Activated naive CD4-positive, alpha-beta T cell treated with anti-CD3 and anti-CD28 coated beads, Interleukin-2, amount 50 U/mL, for 24 hours (primary cell): ENCODE measurements around the gene PCSK4.

Experiments used
- H3K27ac Mint-ChIP-seq: one replicate; pipeline ENCODE4 v1.8.0; 2021; ENCODE audit warnings: mild to moderate bottlenecking, mixed read lengths
- H3K27me3 Mint-ChIP-seq: one replicate; pipeline ENCODE4 v1.8.0; 2021; ENCODE audit warnings: mixed read lengths
- H3K36me3 Mint-ChIP-seq: one replicate; pipeline ENCODE4 v1.8.0; 2021; ENCODE audit warnings: mixed read lengths
- H3K4me1 Mint-ChIP-seq: one replicate; pipeline ENCODE4 v1.8.0; 2021; ENCODE audit warnings: mixed read lengths
- H3K4me3 Mint-ChIP-seq: one replicate; pipeline ENCODE4 v1.8.0; 2021; ENCODE audit warnings: mild to moderate bottlenecking, mixed read lengths
- H3K9me3 Mint-ChIP-seq: one replicate; pipeline ENCODE4 v1.8.0; 2021; ENCODE audit warnings: mixed read lengths

PCSK4 gene

DNA sequence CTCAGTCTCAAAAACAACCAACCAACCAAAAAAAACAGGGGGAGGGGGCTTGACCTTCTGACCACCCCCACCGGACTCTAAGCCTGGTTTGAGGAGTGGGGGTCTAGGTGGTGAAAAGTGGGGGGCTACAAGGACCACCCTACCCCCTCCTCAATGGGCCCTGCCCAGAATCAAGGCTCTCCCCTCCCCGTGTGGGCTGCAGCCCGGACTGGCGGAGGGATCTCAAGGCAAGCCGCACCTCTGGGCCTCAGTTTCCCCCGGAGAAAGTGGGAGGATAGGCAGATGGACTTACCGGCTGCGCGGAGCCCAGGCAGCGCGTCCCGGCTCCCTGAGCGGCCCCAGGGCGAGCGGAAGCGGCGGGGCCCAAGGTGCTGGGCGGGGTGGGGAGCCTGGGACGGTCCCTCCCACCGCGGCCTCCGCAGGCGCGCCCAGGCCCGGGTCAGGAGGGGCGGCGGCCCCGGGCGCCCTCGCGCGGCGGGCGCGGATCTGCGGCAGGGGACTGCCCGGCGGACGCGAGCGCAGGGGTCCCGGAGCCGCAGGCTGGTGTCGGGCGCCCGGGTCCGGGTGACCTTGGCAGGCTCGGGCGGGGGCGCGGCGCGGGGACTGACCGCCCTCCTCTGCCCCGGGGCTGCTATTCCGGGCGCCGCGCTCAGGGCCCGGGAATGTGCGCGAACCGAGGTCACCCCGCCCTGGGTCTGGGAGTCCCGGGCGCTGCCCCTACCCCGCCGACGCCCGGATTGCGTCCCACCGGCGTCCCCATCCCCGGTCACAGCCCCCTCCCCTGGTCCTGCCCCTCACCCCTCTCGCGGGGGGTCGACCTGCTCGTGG, 22.7 kb upstream of the PCSK4 start, which contains the start of gene ADAMTSL5:
ADAMTSL5 (minus strand) TSS at position 349 of the 828 bp plus-strand sequence. CDS start 2,076 bp downstream, outside the sequence.
- Mint-ChIP-seq H3K4me3 (peak within 1 kb of the TSS; percentile 76), H3K27ac (peak within 1 kb of the TSS; percentile 55), H3K36me3 (no peaks in the 10 kb centered on the region), H3K9me3 (no peaks in the 10 kb centered on the region), H3K27me3 (no peaks in the 10 kb centered on the region), H3K4me1 (peaks cover 11% of the 10 kb centered on the region)

DNA sequence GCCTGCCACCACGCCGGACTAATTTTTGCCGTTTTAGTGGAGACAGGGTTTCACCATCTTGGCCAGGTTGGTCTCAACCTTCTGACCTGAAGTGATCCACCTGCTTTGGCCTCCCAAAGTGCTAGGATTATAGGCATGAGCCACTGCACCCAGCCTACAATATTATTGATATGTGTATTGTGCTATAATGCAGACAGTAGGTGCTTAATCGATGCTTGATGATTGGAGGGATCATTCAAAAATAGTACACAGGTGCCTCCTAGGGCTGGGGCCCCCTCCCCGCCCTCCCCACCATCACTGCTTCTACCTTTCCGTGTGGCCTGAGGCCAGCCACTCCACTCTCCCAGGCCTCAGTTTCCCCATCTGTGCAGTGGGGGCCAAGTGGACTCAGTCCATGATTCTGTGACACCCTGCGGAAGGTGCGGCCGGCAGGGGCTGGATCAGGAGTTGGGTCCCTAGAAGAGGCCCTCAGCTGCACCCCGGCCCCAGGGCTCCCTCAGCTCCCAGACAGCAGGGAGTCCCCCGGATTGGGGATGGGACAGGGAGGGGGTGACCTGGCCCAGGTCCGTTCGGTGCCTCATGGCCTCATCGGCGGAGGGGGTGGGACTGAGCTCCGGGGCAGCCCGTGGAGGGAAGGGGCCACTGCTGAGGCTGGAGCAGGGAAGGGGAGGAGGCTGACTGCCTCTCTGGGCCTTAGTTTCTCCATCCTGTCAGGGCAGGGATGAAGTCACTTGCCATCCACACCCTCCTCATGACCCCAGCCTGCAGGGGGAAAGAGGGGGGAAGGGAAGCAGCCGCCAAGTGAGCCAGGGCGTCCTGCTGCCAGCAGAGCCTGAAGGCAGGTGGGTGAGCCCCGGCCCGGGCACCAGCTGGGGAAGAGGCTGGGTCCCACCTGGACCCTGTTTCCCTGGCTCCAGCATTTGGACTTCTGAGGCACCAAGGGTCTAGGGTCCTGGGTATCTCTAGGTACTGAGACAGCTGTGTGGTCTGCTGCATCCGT, 21.5 kb upstream of the PCSK4 start:
- Mint-ChIP-seq H3K4me1 (peaks cover 16% of the 10 kb centered on the region), H3K27me3 (no peaks in the 10 kb centered on the region), H3K4me3 (peak overlapping the region; percentile 76), H3K36me3 (no peaks in the 10 kb centered on the region), H3K9me3 (no peaks in the 10 kb centered on the region), H3K27ac (no peak overlapping the region)

DNA sequence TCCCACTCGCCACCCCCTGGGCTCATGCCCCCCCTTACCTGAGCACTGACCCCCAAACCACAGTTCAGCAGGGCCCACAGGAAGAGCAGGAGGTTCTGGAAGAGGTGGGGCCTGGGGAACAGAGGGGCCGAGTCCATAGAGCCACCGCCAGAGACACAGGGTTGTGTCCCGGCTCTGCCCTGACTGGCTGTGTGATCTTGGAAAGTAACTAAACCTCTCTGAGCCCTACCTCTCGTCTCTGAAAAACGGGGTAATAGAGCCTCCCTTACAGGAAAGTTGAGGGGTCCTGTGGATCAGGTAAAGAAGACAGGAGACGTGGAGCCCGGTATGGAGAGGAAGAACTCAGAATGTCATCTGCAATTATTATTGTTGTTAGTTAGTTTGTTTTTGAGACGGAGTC, 20.7 kb upstream of the PCSK4 start:
- Mint-ChIP-seq H3K27ac (no peak overlapping the region), H3K4me3 (peak overlapping the region; percentile 1), H3K4me1 (peaks cover 16% of the 10 kb centered on the region), H3K36me3 (no peaks in the 10 kb centered on the region), H3K9me3 (no peaks in the 10 kb centered on the region), H3K27me3 (no peaks in the 10 kb centered on the region)

DNA sequence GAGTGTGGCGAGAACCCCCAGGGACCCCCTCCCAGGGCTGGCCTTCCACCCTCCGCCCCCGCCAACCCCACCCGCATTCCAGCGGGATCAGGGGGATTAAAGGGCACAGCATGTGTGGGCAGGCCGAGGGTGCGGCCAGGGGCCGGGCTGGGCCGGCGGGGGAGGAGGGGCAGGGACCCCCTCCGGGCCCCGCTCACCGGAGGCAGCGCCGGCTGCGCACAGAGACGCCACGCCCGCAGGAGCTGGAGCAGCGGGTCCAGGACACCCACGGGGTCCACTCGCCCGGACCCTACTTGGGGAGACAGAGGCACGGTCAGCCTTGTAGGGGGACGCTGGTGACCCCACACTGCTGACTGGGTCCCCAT, 20.3 kb upstream of the PCSK4 start:
- Mint-ChIP-seq H3K9me3 (no peaks in the 10 kb centered on the region), H3K4me3 (peak overlapping the region; percentile 1), H3K4me1 (peaks cover 16% of the 10 kb centered on the region), H3K27ac (no peak overlapping the region), H3K27me3 (no peaks in the 10 kb centered on the region), H3K36me3 (no peaks in the 10 kb centered on the region)

DNA sequence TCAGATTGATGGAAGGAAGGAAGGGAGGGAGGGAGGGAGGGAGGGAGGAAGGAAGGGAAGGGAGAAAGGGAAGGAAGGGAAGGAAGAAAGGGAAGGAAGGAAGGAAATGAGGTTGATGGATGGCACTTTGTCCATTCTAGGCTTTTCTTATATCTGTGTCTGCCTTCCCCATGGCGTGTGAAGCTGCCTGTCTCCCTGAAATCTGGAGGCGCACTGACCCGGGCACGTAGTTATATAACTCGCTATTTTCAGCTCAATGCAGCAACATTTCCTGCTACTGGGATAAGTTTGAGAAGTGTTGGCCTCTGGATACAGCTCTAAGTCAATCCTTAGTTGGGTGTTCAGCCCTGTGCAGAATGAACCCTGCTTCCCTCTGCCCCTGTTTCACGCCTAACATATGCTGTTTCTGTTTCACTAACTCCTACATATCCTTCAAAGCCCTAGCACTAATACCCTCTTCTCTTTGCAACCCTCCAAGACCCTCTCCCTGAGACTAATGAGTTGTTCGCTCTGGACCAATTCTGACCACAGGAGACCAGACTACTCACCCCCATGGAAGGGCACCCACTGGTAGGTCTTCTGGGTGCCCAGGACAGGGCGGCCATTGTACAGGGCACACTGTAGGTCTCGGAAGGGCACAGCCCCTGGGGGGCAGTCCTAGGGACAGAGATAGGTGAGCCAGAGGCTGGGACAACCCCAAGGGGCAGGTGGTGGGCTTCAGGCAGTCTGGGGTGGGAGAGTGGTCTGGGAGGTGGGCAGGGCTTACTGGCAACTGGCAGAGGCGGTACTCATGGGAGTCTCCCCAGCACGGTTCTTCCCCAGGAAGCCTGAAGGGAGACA, 19.7 kb upstream of the PCSK4 start:
- no peaks in the 10 kb centered on the region for H3K27me3 Mint-ChIP-seq
- no peaks in the 10 kb centered on the region for H3K9me3 Mint-ChIP-seq
- H3K36me3 Mint-ChIP-seq, result no peaks in the 10 kb centered on the region
- no peak overlapping the region for H3K4me3 Mint-ChIP-seq
- peaks cover 16% of the 10 kb centered on the region for H3K4me1 Mint-ChIP-seq
- no peak overlapping the region for H3K27ac Mint-ChIP-seq

DNA sequence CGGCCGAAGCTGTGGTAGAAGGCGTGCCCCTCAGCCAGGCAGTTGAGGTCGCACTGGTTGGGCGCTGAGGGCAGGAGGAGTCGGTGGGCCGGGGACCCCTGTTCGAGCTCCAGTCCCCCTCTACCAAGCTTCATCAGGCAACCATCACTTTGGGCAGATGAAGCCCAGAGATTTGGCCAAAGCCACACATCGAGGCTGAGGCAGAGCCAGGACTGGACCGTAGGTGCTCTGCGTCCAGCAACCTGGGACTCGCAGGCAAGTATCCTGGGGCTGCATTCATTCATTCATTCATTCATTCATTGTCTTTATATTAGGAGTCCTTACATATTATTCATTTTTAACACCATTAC, 18.3 kb upstream of the PCSK4 start:
- Mint-ChIP-seq H3K27ac (no peak overlapping the region), H3K9me3 (no peaks in the 10 kb centered on the region), H3K36me3 (no peaks in the 10 kb centered on the region), H3K4me1 (peaks cover 19% of the 10 kb centered on the region), H3K27me3 (no peaks in the 10 kb centered on the region), H3K4me3 (peak overlapping the region; percentile 5)

DNA sequence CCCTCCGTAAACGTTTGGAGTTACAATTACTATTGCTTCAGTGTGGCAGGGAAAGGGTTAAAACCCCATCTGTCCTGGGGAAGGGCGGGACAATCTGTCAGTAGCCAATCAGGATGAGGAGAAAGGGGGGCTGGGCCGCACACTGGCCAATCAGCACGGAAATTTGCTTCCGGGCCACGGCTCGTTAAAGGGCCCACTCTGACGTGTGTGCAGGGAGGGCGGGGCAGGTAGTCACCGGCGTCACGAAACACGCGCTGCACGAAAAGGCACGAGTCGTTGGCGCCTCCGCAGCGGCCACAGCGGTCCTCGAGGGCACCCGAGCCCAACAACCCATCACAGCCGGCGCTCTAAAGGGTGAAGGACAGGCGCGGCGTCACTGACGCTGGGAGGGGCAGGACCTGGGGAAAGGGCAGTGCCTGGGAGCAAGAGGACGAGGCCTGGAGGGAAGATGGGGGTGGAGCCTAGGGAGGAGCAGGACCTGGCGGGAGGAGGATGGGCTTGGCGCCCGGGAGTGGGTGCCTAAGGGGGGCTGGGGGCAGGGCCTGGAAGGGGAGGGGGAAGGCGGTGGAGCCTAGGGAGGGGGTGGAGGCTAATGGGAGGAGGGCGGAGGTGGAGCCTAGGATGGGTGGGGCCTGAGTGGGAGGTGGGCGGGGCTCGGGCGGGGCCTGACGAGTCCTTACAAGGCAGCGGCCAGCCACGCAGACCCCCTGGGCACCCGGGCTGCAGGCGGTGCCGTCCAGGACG, 17.8 kb upstream of the PCSK4 start:
- Mint-ChIP-seq H3K36me3 (no peaks in the 10 kb centered on the region), H3K4me3 (peak overlapping the region; percentile 91), H3K27me3 (no peaks in the 10 kb centered on the region), H3K9me3 (no peaks in the 10 kb centered on the region), H3K27ac (peak overlapping the region; percentile 60), H3K4me1 (peaks cover 22% of the 10 kb centered on the region)

DNA sequence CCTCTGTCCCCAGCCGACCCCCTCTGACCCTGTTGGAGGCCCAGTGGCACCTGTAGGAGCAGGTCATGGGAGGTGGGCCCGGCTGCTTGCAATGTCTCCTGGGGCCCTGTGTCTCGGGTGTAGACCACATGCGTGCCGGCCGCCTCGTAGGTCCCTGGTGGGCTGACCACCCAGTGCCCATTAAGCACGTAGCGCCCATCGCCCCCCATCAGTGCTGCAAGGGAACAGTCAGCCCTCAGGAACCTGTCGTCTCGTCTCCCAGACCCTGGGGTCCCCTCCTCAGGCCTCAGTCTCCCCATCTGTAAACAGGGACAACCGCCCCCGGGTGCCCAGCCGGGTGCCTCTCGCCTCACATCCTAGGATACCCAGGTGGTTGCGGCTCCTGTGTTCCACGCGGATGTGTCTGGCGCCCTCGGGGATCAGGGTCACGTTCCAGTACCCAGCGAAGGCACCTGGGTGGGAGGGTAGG, 17.1 kb upstream of the PCSK4 start:
- H3K27ac Mint-ChIP-seq, result no peak overlapping the region
- peaks cover 23% of the 10 kb centered on the region for H3K4me1 Mint-ChIP-seq
- no peaks in the 10 kb centered on the region for H3K36me3 Mint-ChIP-seq

DNA sequence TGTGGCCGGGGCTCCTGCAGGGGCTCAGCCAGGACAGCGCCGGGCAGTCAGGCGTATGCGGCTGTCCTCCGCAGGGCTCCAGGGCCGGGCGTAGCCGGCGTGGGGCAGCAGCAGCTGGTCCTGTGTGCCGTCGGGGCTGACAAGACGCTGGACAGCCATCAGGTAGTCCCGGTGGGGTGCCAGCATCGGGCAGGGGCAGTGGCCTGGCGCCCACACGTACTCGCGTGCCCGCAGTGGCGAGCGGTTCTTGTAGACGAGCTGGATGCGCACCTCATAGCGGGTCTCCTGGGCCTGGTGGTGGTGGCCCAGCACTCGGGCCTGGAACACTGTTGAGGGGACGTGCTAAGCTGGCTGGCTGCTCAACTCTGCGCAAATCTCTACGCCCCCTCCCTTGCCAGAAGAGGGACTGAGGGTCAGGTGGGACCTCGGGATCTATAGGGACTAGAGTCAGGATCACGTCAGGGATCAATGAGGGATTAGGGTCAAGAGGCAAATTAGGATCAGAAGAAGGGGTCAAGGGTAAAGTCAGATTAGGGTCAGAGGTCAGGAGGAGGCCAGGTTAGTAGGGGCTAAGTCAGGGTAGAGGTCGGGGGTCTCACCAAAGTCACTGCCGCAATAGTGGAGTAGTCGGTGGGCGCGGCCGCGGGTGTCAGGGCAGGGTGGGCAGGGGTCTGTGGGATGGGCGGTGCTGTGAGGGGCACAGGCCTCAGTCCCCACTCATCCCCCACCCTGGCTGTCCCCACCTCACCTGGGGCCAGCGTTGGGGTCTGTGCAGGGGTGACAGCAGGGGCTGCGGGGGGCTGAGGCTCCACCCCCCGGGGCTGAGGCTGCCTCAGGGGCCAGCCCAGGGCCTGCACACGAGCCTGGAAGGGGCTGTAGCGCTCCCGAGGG, 16.1 kb upstream of the PCSK4 start:
- no peaks in the 10 kb centered on the region for H3K27me3 Mint-ChIP-seq
- no peaks in the 10 kb centered on the region for H3K36me3 Mint-ChIP-seq
- no peak overlapping the region for H3K4me3 Mint-ChIP-seq
- peaks cover 20% of the 10 kb centered on the region for H3K4me1 Mint-ChIP-seq
- no peak overlapping the region for H3K27ac Mint-ChIP-seq
- H3K9me3 Mint-ChIP-seq, result no peaks in the 10 kb centered on the region

More for the DNA sequence above, 17.1 kb upstream of the PCSK4 start:
- Mint-ChIP-seq H3K27me3 (no peaks in the 10 kb centered on the region), H3K9me3 (no peaks in the 10 kb centered on the region), H3K4me3 (peak overlapping the region; percentile 91)

DNA sequence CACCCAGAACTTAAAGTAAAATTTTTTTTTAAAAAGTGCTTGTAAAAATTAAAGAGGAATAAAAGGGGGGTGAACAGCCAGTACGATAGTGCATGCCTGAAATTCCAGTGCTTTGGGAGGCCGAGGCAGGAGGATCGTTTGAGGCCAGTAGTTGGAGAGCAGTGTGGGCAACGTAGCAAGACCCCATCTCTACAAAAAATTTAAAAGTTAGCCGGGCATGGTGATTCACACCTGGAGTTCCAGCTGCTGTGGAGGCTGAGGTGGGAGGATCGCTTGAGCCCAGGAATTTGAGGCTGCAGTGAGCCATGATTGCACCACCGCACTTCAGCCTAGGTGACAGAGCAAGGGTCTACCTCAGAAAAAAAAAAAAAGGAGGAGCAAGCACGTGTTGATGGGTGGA, 14.9 kb upstream of the PCSK4 start:
- no peak overlapping the region for H3K27ac Mint-ChIP-seq
- H3K9me3 Mint-ChIP-seq, result no peaks in the 10 kb centered on the region
- peaks cover 20% of the 10 kb centered on the region for H3K4me1 Mint-ChIP-seq
- H3K27me3 Mint-ChIP-seq, result no peaks in the 10 kb centered on the region
- H3K4me3 Mint-ChIP-seq, result no peak overlapping the region
- no peaks in the 10 kb centered on the region for H3K36me3 Mint-ChIP-seq

DNA sequence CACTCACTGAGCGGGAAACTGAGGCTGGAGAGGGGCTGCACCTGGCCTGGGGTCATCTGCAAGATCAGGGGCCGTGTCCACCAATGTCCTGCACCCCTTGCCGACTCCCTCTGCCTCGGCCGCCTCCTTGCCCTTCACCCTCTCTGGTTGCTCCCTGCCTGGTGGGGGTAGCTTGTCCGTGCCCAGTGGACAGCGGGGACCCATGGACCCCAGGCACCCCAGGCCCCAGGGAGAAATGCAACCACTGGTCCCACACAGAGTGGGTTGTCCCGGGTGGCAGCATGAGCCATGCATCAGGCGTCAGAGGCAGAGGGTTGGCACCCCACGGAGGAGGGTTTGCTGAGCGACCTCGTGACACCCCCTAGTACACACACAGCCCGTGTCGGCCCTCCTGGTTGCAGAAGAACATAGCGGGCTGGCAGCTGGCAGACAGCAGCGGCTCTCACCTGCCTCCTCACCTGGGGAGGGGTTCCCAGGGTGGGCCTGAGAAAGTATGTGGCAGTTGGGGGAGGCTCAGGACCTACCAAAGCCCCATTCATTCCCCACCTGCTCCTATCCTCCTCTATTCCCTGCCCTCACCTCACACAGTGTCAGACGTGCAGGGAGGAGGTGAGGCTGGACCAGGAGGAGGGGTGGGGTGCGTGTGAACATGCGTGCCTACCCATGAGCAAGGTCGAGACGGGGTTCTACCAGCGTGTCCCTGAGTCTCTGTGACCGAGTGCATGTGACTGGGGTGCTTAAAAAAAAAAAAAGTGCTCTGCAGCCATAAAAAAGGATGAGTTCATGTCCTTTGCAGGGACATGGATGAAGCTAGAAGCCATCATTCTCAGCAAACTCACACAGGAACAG, 14.0 kb upstream of the PCSK4 start:
- no peaks in the 10 kb centered on the region for H3K9me3 Mint-ChIP-seq
- no peak overlapping the region for H3K27ac Mint-ChIP-seq
- H3K36me3 Mint-ChIP-seq, result no peaks in the 10 kb centered on the region
- no peaks in the 10 kb centered on the region for H3K27me3 Mint-ChIP-seq
- H3K4me3 Mint-ChIP-seq, result no peak overlapping the region
- peaks cover 20% of the 10 kb centered on the region for H3K4me1 Mint-ChIP-seq

DNA sequence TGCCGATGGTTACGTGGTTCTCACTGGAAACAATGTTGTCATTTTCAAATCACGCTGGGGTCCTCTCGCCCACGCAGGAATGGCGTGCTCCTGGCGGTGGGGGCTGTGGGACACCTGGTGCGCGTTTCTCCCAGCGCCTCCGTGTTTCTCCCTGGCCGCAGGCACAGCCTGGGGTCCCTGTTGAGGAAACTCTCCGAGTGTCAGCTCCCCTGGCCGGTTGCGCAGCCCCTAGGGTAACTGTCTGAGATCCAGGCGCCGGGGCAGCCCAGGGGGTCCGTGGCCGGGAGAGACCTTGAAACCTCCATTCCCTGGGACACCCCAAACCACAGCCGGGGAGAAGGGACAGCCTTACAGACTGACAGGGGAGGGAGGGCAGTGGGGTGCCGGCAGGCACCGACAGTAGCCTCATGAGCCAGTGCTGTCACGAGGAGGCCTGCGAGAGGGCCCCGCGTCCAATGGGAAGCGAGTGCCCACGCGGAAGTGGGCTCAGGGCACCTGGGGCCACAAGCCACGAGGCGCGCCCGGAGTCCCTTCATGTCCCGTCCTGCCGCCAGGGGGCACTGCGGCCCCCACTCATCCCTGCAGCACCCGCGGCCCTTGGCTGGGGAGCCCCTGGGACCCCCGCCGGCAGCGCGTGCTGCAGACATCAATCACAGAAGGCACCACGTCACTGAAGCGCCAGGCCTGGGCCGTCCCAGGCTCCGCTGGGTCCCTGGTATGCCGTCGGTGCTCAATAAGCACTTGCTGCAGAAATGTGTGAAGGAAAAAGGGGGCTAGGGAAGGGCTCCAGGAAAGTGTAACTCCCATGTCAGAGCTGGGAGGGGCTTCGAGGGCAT, 13.2 kb upstream of the PCSK4 start:
- Mint-ChIP-seq H3K9me3 (no peaks in the 10 kb centered on the region), H3K36me3 (no peaks in the 10 kb centered on the region), H3K27ac (no peak overlapping the region), H3K4me1 (peaks cover 16% of the 10 kb centered on the region), H3K4me3 (no peak overlapping the region), H3K27me3 (no peaks in the 10 kb centered on the region)
